ENCODE measurements around the gene ACBD6. TPM values are rescaled to one million over a fixed set of nuclear protein-coding genes. Genes with fewer than 3 reads are reported as not detected.

The ACBD6 gene
- total and polyA plus RNA-seq, 10 of the 15 experiments (the other 5 are each of a cell fraction or from before 2014, with no cell fraction given): 15.0 to 67.3 (median 55.0) TPM

- TF ChIP-seq ELK1 (IDR thresholded peaks at IDR 0.05; ENCODE audit: low read depth, low read length) (no peak), MAX (IDR thresholded peaks at IDR 0.05; ENCODE audit: low read depth, low read length) (no peak), SUPT20H (IDR thresholded peaks at IDR 0.05; ENCODE audit: borderline replicate concordance, control insufficient read depth, low read depth, low read length) (no peak), ZNF592 (IDR thresholded peaks at IDR 0.05) (no peak), BCLAF1 (IDR thresholded peaks at IDR 0.05) (no peak), BMI1 (IDR thresholded peaks at IDR 0.05; ENCODE audit: borderline replicate concordance) (no peak), RCOR1 (conservative IDR thresholded peaks at IDR 0.05; ENCODE audit: low read depth, low read length) (no peak)
These were observed 214.2 kb downstream of the ACBD6 start (continued) for GRCh38 chr1:180287988-180288705.

All from GM12878 (cell line).